MCF 10A (cell line): ENCODE measurements around the gene LAMB4. TPM values are rescaled to one million over a fixed set of nuclear protein-coding genes. Genes with fewer than 3 reads are reported as not detected.

ENCODE experiments used
- BruUV-seq: library from RNA; stranded (reverse); fragments of 400-500 nt; replicated peaks from 2 replicates; lab custom pipeline; 2021; lab: Mats Ljungman, UMichigan
- CTCF ChIA-PET: fragments of 300-600 bp; sonication (Branson Sonifier 250); formaldehyde crosslinking; extraction: SDS; loops from one replicate; lab custom pipeline; 2021; ENCODE audit warnings: antibody characterized with exemption, inconsistent platforms; lab: Yijun Ruan, JAX
- POLR2A ChIA-PET: fragments of 300-600, 350-650 bp; sonication (Branson Sonifier 250); formaldehyde crosslinking; extraction: SDS; loops from one replicate; lab custom pipeline; 2020; ENCODE audit warnings: antibody characterized with exemption, inconsistent platforms; lab: Yijun Ruan, JAX
- DNase-seq: peaks from one replicate; pipeline ENCODE4 v3.0.0-alpha.2; 2018; ENCODE audit not compliant: unreplicated experiment
- H3K27ac Mint-ChIP-seq: one replicate; pipeline ENCODE4 v1.8.0; 2022; ENCODE audit warnings: mild to moderate bottlenecking, low read depth, mixed read lengths; ENCODE audit not compliant: unreplicated experiment
- H3K27me3 Mint-ChIP-seq: one replicate; pipeline ENCODE4 v1.8.0; 2022; ENCODE audit warnings: mixed read lengths; ENCODE audit not compliant: insufficient read depth, unreplicated experiment
- H3K36me3 Mint-ChIP-seq: one replicate; pipeline ENCODE4 v1.8.0; 2022; ENCODE audit warnings: mild to moderate bottlenecking, moderate library complexity, mixed read lengths; ENCODE audit not compliant: insufficient read depth, unreplicated experiment
- H3K4me1 Mint-ChIP-seq: one replicate; pipeline ENCODE4 v1.8.0; 2022; ENCODE audit warnings: mixed read lengths; ENCODE audit not compliant: insufficient read depth, unreplicated experiment
- H3K4me3 Mint-ChIP-seq: one replicate; pipeline ENCODE4 v1.8.0; 2022; ENCODE audit warnings: mild to moderate bottlenecking, moderate library complexity, mixed read lengths; ENCODE audit not compliant: unreplicated experiment
- H3K9me3 Mint-ChIP-seq: one replicate; pipeline ENCODE4 v1.8.0; 2022; ENCODE audit warnings: mixed read lengths; ENCODE audit not compliant: unreplicated experiment
- intact Hi-C: fragments of 100-400 bp; cut with micrococcal nuclease; formaldehyde crosslinking; loops from 2 replicates; pipeline ENCODE4 v1.14.1; 2022
- total RNA-seq: library from RNA; stranded (reverse); gene quantifications from 2 replicates; pipeline ENCODE4 v1.2.3, GENCODE V29; 2022
- TF ChIP-seq, protein P1 (sequence below): fragments of 200-600 bp; IDR thresholded peaks from one replicate; pipeline ENCODE4 v1.8.0; 2022; ENCODE audit warnings: antibody characterized with exemption, mild to moderate bottlenecking; ENCODE audit not compliant: unreplicated experiment

The LAMB4 gene
- total RNA-seq, 1 experiment from 2014 or later, result 0.35 TPM

DNA sequence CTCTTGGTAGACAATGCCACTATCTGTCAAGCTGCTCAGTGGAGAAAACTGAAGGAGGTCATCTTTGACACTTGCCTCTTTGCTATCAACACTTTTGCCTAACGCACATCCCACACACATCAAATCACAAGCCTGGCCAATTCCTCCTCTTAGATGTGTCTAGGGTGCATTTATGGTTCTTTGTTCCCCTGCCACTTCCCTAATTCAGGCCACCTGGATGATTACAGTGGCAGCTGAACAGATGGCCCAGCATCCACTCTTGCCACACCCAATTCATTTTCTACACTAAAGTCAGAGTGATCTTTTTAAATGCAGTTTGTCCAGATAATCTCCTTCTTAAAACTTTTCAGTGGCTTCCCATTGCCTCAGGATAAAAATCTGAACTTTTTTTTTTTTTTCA is 58.6 kb downstream of the LAMB4 start:
- no peaks in the 10 kb centered on the region for H3K36me3 Mint-ChIP-seq
- POLR2A ChIA-PET, result interaction anchor here (0.7 to 1.4 kb wide), 4 partner anchors 8 to 234 kb away, joined by 3 to 4 read pairs (median 4); partner anchors contain the start of gene LAMB1
- H3K9me3 Mint-ChIP-seq, result no peaks in the 10 kb centered on the region

DNA sequence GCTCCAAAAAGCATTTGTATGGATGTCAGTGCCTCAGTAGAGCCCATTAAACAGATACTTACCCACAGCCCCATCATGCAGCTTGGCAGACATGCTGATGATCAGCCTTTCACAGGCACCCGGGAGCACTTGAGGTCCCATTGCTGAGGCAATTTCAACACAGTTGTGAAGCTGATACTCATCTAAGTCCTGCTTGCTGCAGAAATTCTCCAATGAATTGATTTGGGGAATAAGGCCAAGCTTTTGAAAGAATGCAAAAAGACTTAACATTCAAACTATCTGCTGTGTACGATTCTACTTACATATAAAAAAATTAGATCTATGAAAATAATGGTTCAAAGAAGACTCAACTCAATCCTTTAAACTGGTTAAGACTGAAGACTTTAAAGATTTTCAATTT is 60.5 kb downstream of the LAMB4 start:
- H3K4me3 Mint-ChIP-seq, result no peak overlapping the region
- TF ChIP-seq, protein P1, sequence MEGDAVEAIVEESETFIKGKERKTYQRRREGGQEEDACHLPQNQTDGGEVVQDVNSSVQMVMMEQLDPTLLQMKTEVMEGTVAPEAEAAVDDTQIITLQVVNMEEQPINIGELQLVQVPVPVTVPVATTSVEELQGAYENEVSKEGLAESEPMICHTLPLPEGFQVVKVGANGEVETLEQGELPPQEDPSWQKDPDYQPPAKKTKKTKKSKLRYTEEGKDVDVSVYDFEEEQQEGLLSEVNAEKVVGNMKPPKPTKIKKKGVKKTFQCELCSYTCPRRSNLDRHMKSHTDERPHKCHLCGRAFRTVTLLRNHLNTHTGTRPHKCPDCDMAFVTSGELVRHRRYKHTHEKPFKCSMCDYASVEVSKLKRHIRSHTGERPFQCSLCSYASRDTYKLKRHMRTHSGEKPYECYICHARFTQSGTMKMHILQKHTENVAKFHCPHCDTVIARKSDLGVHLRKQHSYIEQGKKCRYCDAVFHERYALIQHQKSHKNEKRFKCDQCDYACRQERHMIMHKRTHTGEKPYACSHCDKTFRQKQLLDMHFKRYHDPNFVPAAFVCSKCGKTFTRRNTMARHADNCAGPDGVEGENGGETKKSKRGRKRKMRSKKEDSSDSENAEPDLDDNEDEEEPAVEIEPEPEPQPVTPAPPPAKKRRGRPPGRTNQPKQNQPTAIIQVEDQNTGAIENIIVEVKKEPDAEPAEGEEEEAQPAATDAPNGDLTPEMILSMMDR, result no peak
- BruUV-seq, result no TSS peak
- intact Hi-C loops, result no loop called here
- no peaks in the 10 kb centered on the region for H3K27me3 Mint-ChIP-seq
- no peaks in the 10 kb centered on the region for H3K9me3 Mint-ChIP-seq
- peaks cover 15% of the 10 kb centered on the region for H3K4me1 Mint-ChIP-seq
- DNase-seq, result no peak
- POLR2A ChIA-PET, result interaction anchor here (1.0 kb wide), 1 partner anchor 97 kb away, joined by 3 read pairs; no protein-coding TSS in a partner anchor
- H3K27ac Mint-ChIP-seq, result no peak overlapping the region
- no peaks in the 10 kb centered on the region for H3K36me3 Mint-ChIP-seq
- CTCF ChIA-PET, result interaction anchor here (1.0 kb wide), 1 partner anchor 40 kb away, joined by 6 read pairs; no protein-coding TSS in a partner anchor

More for the DNA sequence above, 58.6 kb downstream of the LAMB4 start:
- Mint-ChIP-seq H3K27ac (no peak overlapping the region), H3K27me3 (no peaks in the 10 kb centered on the region), H3K4me1 (peaks cover 9% of the 10 kb centered on the region), H3K4me3 (no peak overlapping the region)
- CTCF ChIA-PET, result no interaction called here
- no TSS peak for BruUV-seq
- no peak for DNase-seq
- intact Hi-C loops, result no loop called here
- TF ChIP-seq, protein P1, result no peak

DNA sequence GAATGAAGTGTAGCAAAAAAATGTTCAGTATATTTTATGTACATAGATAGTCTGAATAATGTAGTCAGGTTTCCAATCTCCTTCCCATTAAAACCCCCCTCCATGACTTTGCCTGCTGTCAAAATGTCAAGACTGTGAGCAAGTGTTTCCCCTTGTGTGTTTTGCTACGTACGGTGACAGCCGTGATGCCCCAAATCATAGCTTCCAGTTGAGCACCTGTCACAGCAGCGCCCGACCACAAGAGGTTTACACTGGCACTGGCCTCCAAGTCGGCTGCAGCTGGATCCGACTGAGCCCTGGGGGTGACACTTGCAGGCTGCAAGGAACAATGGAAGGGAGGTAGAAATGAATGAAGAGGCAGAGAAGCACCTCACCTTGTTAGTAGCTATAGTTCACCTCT is 62.3 kb downstream of the LAMB4 start:
- Mint-ChIP-seq H3K36me3 (no peaks in the 10 kb centered on the region), H3K4me3 (no peak overlapping the region), H3K27ac (no peak overlapping the region), H3K27me3 (no peaks in the 10 kb centered on the region), H3K4me1 (peaks cover 20% of the 10 kb centered on the region), H3K9me3 (no peaks in the 10 kb centered on the region)
- TF ChIP-seq, protein P1, result no peak
- ChIA-PET POLR2A (interaction anchor here (1.1 to 1.5 kb wide), 3 partner anchors 11 to 174 kb away, joined by 3 to 6 read pairs (median 5); no protein-coding TSS in a partner anchor), CTCF (interaction anchor here (0.6 to 1.6 kb wide), 6 partner anchors 28 to 79 kb away, joined by 3 to 4 read pairs (median 3); no protein-coding TSS in a partner anchor)
- BruUV-seq, result no TSS peak
- intact Hi-C loops, result no loop called here
- DNase-seq, result no peak

DNA sequence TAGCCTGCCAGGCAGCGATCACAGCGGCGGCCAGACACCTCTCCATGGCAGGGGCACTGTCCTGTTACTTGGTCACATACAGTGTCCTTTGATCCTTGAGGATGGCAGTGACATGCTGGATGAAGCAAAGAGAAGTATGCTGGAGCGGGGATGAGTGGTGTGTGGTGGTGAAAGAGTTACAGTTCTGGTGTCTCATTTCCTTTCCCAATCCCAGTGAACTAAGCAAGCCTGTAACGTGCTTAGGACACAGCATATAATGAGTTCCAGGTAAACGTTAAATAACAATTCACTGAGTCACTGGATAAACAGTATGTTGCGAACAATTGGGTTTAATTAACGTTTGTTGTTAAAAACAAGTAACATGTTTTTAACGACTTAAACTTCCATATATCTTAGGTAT is 63.7 kb downstream of the LAMB4 start:
- Mint-ChIP-seq H3K4me1 (peaks cover 18% of the 10 kb centered on the region), H3K36me3 (no peaks in the 10 kb centered on the region), H3K27me3 (no peaks in the 10 kb centered on the region), H3K4me3 (no peak overlapping the region), H3K27ac (peak overlapping the region; percentile 47), H3K9me3 (no peaks in the 10 kb centered on the region)
- TF ChIP-seq, protein P1, result no peak
- POLR2A ChIA-PET, result interaction anchor here (0.6 kb wide), 2 partner anchors 40 to 143 kb away, joined by 3 to 4 read pairs; no protein-coding TSS in a partner anchor
- no TSS peak for BruUV-seq
- CTCF ChIA-PET, result no interaction called here
- peak; percentile 77 for DNase-seq
- intact Hi-C loops, result no loop called here
